Measurements from ENCODE around the gene EHD1. TPM values are rescaled to one million over a fixed set of nuclear protein-coding genes. Genes with fewer than 3 reads are reported as not detected.
A peak's percentile ranks its signal among the peaks of the same experiment; 100 is the strongest.

Gene EHD1
- total RNA-seq, 2 donors from 2014 or later, result 67.4 to 140 TPM

DNA sequence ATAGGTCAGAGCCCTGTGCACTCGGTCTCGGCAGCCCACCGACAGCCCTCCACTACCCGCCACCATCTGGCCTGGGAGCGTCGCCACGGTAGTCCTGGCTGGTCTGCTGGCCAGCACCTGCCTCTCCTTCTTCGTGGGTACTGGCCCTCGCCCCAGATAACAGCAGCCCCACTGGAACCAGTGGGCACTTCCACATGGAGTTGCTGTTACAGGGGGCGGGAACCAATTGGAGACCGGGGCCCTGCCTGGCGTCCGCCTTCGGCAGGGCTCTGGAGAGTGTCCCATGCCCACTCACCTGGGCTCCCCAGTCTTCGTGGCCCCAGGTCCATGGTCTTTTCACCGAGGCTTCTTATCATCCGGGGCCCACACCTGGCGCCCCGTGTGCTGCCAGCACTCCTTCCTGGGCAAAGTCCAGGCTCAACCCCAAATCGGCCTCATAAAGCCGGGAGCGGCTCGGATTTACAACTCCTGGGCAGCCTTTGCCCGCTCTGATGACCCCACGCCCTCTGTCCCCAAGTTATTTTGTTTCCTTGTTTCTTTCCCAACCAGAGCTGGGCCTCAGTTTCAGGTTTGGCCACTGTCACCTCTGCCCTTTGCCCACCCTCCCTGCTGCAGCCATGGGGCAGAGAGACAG lies 12.9 kb upstream of the EHD1 start:
- H3K9me3 ChIP-seq, result no peaks in the 10 kb centered on the region
- no peaks in the 10 kb centered on the region for H3K36me3 ChIP-seq
- H3K27ac ChIP-seq, result no peak overlapping the region
- ATAC-seq (ENCODE audit: insufficient number of reproducible peaks, low FRiP score, low read depth) (no peak), DNase-seq (ENCODE audit: low spot score) (no peak)
- no peak overlapping the region for H3K4me3 ChIP-seq
- no peak for TF ChIP-seq CTCF (IDR thresholded peaks at IDR 0.05)
- peaks cover 0 to 11% of the 10 kb centered on the region in 2 donors for H3K4me1 ChIP-seq (ENCODE audit: control insufficient read depth in 1 of 2, low read depth in 2 of 2)
- H3K27me3 ChIP-seq (replicated peaks; ENCODE audit: insufficient read depth), result no peaks in the 10 kb centered on the region

DNA sequence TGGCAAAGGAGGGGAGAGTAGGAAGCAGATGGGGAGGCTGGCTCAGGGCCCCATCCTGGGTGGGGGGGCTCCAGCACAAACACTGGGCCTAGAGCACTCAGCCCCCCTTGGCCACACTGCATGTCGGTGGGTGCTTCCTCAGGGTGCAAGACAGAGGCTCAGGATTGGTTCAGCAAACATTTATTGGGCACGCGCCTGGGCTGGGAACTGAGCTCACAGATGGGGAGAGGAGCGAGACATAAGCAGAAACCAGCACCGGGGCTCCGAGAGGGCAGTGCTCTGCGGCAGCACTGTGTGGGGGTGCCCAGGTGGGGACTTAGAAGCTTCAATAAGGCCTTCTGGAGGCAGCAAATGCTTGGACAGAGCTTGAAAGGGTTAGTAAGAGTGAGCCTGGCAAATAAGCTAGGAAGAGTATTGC lies 12.1 kb upstream of the EHD1 start:
- Histone ChIP-seq H3K9me3 (no peaks in the 10 kb centered on the region), H3K4me3 (no peak overlapping the region), H3K27ac (no peak overlapping the region), H3K36me3 (no peaks in the 10 kb centered on the region), H3K27me3 (replicated peaks; ENCODE audit: insufficient read depth) (no peaks in the 10 kb centered on the region), H3K4me1 (ENCODE audit: control insufficient read depth in 1 of 2, low read depth in 2 of 2) (peaks cover 0 to 11% of the 10 kb centered on the region in 2 donors)
- ATAC-seq (ENCODE audit: insufficient number of reproducible peaks, low FRiP score, low read depth), result no peak
- no peak for DNase-seq (ENCODE audit: low spot score)
- no peak for TF ChIP-seq CTCF (IDR thresholded peaks at IDR 0.05)

DNA sequence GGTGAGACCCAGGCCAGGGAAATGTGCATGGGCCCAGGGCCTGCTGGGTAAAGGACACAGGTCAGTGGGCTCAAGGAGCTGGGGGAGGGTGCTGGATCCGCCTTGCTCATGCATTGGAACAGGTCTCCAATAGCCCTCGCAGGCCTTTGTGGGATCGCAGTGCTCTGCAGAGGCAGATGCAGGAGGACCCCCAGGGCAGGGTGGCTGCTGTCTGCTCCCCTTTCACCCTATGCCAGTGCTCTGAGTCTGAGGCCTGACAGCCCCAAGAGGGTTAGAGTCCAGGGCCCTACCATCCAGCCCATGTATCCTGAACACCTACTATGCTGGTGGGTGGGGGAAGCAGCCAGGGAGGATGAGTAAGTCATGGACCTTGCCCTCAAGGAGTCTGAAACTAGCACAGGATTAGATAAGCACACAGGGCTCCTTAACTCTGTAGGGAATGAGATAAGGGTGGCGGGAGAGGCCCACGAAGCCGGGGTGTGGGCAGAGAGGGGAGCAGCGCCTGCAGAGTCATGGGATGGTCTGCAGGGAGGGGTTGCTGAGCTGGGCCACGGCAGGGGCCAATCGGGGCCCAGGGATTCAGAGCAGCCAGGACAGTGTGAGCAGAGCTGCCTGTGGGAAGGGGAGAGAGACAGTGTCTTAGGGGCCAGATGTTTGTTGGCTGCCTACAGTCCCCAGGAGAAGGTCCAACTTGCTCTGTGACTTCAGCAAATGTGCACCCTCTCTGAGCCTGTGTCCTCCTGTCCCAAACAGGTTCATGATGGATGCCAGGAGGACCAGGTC lies 10.5 kb upstream of the EHD1 start:
- Histone ChIP-seq H3K27ac (no peak overlapping the region), H3K27me3 (replicated peaks; ENCODE audit: insufficient read depth) (no peaks in the 10 kb centered on the region)
- no peak for DNase-seq (ENCODE audit: low spot score)

DNA sequence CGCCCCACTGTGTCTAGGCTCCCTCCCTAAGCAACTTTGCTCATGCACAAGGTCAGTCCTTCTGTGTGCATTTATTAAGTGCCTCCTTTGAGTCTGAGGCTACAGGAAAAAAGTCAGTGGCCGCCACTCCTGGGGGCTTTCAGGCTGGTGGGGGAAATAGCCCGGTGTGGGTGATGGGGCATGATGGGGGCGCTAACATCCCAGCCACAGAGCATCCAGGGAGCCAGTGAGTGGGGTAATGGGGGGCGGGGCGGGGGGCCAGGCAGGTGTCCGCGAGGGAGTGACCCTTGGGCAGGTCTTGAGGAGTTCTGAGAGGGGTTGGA lies 9.9 kb upstream of the EHD1 start:
- no peak for DNase-seq (ENCODE audit: low spot score)
- H3K36me3 ChIP-seq, result no peaks in the 10 kb centered on the region
- TF ChIP-seq CTCF (IDR thresholded peaks at IDR 0.05), result no peak
- ATAC-seq (ENCODE audit: insufficient number of reproducible peaks, low FRiP score, low read depth), result no peak
- H3K4me3 ChIP-seq, result peak overlapping the region; percentile 63
- H3K9me3 ChIP-seq, result no peaks in the 10 kb centered on the region
- no peaks in the 10 kb centered on the region for H3K27me3 ChIP-seq (replicated peaks; ENCODE audit: insufficient read depth)
- H3K27ac ChIP-seq, result no peak overlapping the region
- H3K4me1 ChIP-seq (ENCODE audit: control insufficient read depth in 1 of 2, low read depth in 2 of 2), result peaks cover 0 to 11% of the 10 kb centered on the region in 2 donors

More for the DNA sequence above, 10.5 kb upstream of the EHD1 start:
- Histone ChIP-seq H3K4me3 (no peak overlapping the region), H3K9me3 (no peaks in the 10 kb centered on the region), H3K36me3 (no peaks in the 10 kb centered on the region), H3K4me1 (ENCODE audit: control insufficient read depth in 1 of 2, low read depth in 2 of 2) (peaks cover 0 to 11% of the 10 kb centered on the region in 2 donors)
- no peak for TF ChIP-seq CTCF (IDR thresholded peaks at IDR 0.05)
- no peak for ATAC-seq (ENCODE audit: insufficient number of reproducible peaks, low FRiP score, low read depth)

DNA sequence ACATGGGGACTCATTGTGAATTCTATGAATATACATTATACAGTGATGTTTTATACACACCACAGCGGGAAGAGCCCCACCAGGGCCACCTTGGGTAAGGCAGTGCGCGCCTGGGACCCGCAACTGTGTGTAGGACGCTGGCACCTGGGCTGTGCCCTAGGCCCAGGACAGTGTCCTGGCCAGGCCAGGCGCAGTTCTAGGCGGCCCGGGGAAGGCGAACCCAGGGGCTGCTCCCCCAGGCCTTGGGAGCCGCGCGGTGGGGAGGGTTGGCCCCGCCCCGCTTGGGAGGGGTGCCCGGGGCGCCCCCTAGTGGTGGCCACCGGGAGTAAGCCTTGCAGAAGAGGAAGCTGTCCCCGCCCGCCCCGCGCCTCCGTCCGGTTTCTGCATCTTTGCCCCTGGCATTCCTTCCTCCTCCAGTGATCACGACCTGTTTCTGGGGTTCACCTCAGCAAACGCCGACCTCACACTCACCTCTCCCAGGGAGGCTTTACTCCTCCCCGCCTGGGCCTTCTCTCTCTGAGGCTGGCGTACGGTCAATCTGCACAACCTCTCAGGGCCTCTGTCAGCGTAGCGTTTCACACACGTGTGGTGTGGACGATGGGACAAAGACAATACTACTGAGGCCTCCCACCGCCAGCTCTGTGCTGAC lies 9.5 kb upstream of the EHD1 start:
- Histone ChIP-seq H3K36me3 (no peaks in the 10 kb centered on the region), H3K4me3 (peak overlapping the region; percentile 63), H3K4me1 (ENCODE audit: control insufficient read depth in 1 of 2, low read depth in 2 of 2) (peaks cover 4 to 14% of the 10 kb centered on the region in 2 donors), H3K27me3 (replicated peaks; ENCODE audit: insufficient read depth) (no peaks in the 10 kb centered on the region), H3K9me3 (no peaks in the 10 kb centered on the region), H3K27ac (peak overlapping the region in 1 of 2 donors; percentile 50)
- ATAC-seq (ENCODE audit: insufficient number of reproducible peaks, low FRiP score, low read depth), result no peak
- no peak for DNase-seq (ENCODE audit: low spot score)
- TF ChIP-seq CTCF (IDR thresholded peaks at IDR 0.05), result peak; percentile 98

Data from thoracic aorta (tissue), 2 donors.